ENCODE data around the gene RPS3A. TPM values are rescaled to one million over a fixed set of nuclear protein-coding genes. Genes with fewer than 3 reads are reported as not detected.
"Not testable (repeated sequence)": the region's sequence is repeated elsewhere in the genome, so short reads cannot be mapped to it uniquely, and the experiment has no call there.

Gene RPS3A
- total and polyA plus RNA-seq, 2 donors (not counting 1 experiment from before 2014, with no cell fraction given): 1,918 to 2,843 TPM

- Histone ChIP-seq H3K27ac (ENCODE audit: insufficient read depth, low read length) (no peak overlapping the region), H3K36me3 (ENCODE audit: control insufficient read depth, insufficient read depth, low read length) (peaks cover 1% of the 10 kb centered on the region), H3K9me3 (ENCODE audit: control insufficient read depth, insufficient read depth, low read depth, low read length) (no peaks in the 10 kb centered on the region), H3K79me2 (ENCODE audit: control insufficient read depth, insufficient read depth, low read length) (no peaks in the 10 kb centered on the region), H3K4me1 (ENCODE audit: control insufficient read depth, extremely low read depth, insufficient read depth, low read length) (no peaks in the 10 kb centered on the region), H3K4me2 (ENCODE audit: extremely low read depth, insufficient read depth, low read length) (no peak overlapping the region), H4K20me1 (ENCODE audit: control insufficient read depth, extremely low read depth, insufficient read depth, low read length) (no peaks in the 10 kb centered on the region), H3K4me3 (replicated peaks in 1 of 4; ENCODE audit: control extremely low read depth in 1 of 4, insufficient read depth in 1 of 4, low read depth in 3 of 4, low read length in 4 of 4) (no peak overlapping the region), H2AFZ (ENCODE audit: low read length) (no peak overlapping the region), H3K9ac (ENCODE audit: insufficient read depth, low read length) (no peak overlapping the region), H3K27me3 (ENCODE audit: control insufficient read depth, insufficient read depth, low read length) (no peaks in the 10 kb centered on the region)
- DNase-seq (ENCODE audit: low read depth in 2 of 2): no peak
- TF ChIP-seq EZH2 (IDR thresholded peaks at IDR 0.05; ENCODE audit: low read length, missing control alignments): no peak
- TF ChIP-seq CTCF (conservative IDR thresholded peaks at IDR 0.05 in 1 of 2, IDR thresholded peaks at IDR 0.05 in 1 of 2; ENCODE audit: low read depth in 1 of 2, low read length in 2 of 2): no peak
These were observed 30.4 kb downstream of the RPS3A start for GRCh38 chr4:151129796-151130195.

DNA sequence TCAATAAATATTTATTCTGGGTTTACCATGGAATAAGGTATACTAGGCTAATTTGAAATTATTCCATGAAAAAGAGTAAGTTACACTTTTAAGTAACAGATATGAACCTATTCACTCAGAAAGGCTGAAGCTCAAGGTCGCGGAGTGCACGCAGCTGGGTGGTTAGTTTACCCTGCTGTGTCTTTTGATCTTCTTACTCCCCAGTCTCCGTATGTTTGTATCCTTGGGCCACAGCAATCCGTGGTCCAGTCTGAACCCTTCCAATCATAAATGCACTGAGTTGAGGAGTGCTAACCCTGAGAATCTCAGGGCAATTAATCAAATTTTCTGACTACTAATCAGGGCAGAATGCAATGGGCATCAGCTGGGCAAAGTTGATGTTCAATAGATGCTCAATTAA, 33.9 kb downstream of the RPS3A start:
- Histone ChIP-seq H3K9me3 (ENCODE audit: control insufficient read depth, insufficient read depth, low read depth, low read length) (no peaks in the 10 kb centered on the region), H3K4me2 (ENCODE audit: extremely low read depth, insufficient read depth, low read length) (no peak overlapping the region), H3K4me1 (ENCODE audit: control insufficient read depth, extremely low read depth, insufficient read depth, low read length) (no peaks in the 10 kb centered on the region), H3K27me3 (ENCODE audit: control insufficient read depth, insufficient read depth, low read length) (no peaks in the 10 kb centered on the region), H3K4me3 (replicated peaks in 1 of 4; ENCODE audit: control extremely low read depth in 1 of 4, insufficient read depth in 1 of 4, low read depth in 3 of 4, low read length in 4 of 4) (no peak overlapping the region), H3K27ac (ENCODE audit: insufficient read depth, low read length) (no peak overlapping the region), H3K9ac (ENCODE audit: insufficient read depth, low read length) (no peak overlapping the region), H4K20me1 (ENCODE audit: control insufficient read depth, extremely low read depth, insufficient read depth, low read length) (no peaks in the 10 kb centered on the region), H3K36me3 (ENCODE audit: control insufficient read depth, insufficient read depth, low read length) (no peaks in the 10 kb centered on the region), H3K79me2 (ENCODE audit: control insufficient read depth, insufficient read depth, low read length) (no peaks in the 10 kb centered on the region), H2AFZ (ENCODE audit: low read length) (no peak overlapping the region)
- DNase-seq (ENCODE audit: low read depth in 2 of 2): no peak
- TF ChIP-seq EZH2 (IDR thresholded peaks at IDR 0.05; ENCODE audit: low read length, missing control alignments): no peak
- TF ChIP-seq CTCF (conservative IDR thresholded peaks at IDR 0.05 in 1 of 2, IDR thresholded peaks at IDR 0.05 in 1 of 2; ENCODE audit: low read depth in 1 of 2, low read length in 2 of 2): no peak

DNA sequence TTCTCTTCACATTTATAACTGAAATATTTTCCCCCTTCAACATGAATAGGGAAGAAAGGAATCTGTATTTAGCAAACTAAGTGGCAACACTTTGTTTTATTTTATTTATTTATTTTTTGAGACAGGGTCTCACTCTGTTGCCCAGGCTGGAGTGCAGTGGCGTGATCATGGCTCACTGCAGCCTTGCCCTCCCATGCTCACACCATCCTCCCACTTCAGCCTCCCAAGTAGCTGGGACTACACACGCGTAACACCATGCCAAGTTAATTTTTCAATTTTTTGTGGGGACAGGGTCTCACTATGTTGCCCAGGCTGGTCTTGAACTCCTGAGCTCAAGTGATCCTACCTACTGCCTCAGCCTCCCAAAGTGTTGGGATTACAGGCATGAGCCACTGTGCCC, 36.6 kb downstream of the RPS3A start:
- H3K4me1 ChIP-seq (ENCODE audit: control insufficient read depth, extremely low read depth, insufficient read depth, low read length); DNase-seq (ENCODE audit: low read depth in 2 of 2); H3K36me3 ChIP-seq (ENCODE audit: control insufficient read depth, insufficient read depth, low read length); H3K4me3 ChIP-seq (replicated peaks in 1 of 4; ENCODE audit: control extremely low read depth in 1 of 4, insufficient read depth in 1 of 4, low read depth in 3 of 4, low read length in 4 of 4); H3K9me3 ChIP-seq (ENCODE audit: control insufficient read depth, insufficient read depth, low read depth, low read length); H4K20me1 ChIP-seq (ENCODE audit: control insufficient read depth, extremely low read depth, insufficient read depth, low read length); H2AFZ ChIP-seq (ENCODE audit: low read length); H3K9ac ChIP-seq (ENCODE audit: insufficient read depth, low read length); H3K27ac ChIP-seq (ENCODE audit: insufficient read depth, low read length); H3K79me2 ChIP-seq (ENCODE audit: control insufficient read depth, insufficient read depth, low read length); H3K4me2 ChIP-seq (ENCODE audit: extremely low read depth, insufficient read depth, low read length); H3K27me3 ChIP-seq (ENCODE audit: control insufficient read depth, insufficient read depth, low read length): not testable (repeated sequence)

All from fibroblast of lung (primary cell).